GM21529 (cell line): Measurements from ENCODE around the gene KIF11.

ENCODE experiments used
- ATAC-seq: cut with Tn5 transposase; IDR thresholded peaks from one replicate; pipeline ENCODE4 v1.9.1; 2021; ENCODE audit not compliant: unreplicated experiment

The KIF11 gene

GRCh38 chr10:92699518-92700381 lies 106.8 kb downstream of the KIF11 start:
- ATAC-seq: no peak

GRCh38 chr10:92702301-92702916 lies 109.5 kb downstream of the KIF11 start:
- ATAC-seq: no peak
